8988T (cell line): Measurements from ENCODE around the gene PLIN4.
"Not testable (repeated sequence)": the region's sequence is repeated elsewhere in the genome, so short reads cannot be mapped to it uniquely, and the experiment has no call there.

Source experiments
- DNase-seq: peaks from one replicate; pipeline ENCODE4 v3.0.0; 2011

The PLIN4 gene

DNA sequence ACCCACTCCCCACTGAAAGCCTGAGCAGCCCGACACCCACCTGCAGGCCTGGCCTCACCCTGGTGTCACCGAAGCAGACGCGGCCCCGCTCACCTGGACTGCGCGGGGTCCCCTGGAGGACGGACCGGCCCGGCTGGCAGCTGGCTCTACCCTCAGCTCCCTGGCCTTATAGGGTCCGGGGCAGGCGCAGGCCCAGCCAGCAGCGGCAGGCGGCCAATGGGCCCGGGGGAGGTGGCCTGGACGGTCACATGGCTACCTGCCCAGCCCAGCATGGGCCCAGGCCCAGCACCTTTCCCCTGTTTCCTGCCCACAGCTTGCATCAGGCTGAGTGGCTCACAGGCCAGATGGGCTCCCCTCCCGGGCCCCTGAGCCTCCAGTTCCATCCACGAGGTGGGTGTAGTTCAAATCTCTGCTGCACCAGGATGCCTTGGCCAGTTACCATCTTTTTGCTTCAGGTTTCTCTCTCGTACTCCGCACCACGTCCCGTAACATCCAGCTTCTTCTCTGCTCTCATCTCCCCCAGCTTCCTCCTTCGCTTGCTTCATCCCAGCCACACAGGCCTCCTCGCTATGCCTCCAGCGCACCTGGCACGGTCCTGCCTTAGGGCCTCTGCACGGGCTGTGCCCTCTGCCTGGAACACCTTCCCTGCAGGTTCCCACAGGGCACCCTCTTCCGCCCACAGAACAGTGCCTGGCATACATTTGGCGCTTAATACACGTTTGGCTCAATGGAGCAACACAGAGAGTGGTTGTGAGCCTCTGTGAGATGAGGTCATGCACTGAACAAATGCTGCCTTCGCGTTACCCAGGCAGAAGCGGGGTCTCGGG, at the start of gene PLIN4:
Gene PLIN4 (minus strand): TSS at position 142 of the 827 bp plus-strand sequence. CDS start 214 bp downstream, outside the sequence.
- DNase-seq = no peak

- no peak for DNase-seq
Observed at GRCh38 chr19:4567584-4568071, 49.3 kb upstream of the PLIN4 start.

GRCh38 chr19:4566402-4567051, 48.2 kb upstream of the PLIN4 start:
- no peak for DNase-seq

DNA sequence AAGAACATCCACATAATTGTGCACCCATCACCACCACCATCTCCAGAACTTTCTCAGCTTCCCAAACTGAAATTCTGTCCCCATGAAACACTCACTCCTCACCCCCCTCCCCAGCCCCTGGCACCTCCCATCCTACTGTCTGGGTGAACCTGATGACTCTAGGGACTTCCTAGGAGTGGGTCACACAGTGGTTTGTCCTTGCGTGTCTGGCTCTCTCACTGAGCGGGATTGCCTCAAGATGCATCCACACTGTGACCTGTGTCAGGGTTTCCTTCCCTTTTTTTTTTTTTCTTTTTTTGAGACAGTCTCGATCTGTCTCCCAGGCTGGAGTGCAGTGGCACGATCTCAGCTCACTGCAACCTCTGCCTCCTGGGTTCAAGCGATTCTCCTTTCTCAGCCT, 45.3 kb upstream of the PLIN4 start:
- not testable (repeated sequence) for DNase-seq

GRCh38 chr19:4562085-4562484, 43.8 kb upstream of the PLIN4 start:
- DNase-seq = not testable (repeated sequence)

DNA sequence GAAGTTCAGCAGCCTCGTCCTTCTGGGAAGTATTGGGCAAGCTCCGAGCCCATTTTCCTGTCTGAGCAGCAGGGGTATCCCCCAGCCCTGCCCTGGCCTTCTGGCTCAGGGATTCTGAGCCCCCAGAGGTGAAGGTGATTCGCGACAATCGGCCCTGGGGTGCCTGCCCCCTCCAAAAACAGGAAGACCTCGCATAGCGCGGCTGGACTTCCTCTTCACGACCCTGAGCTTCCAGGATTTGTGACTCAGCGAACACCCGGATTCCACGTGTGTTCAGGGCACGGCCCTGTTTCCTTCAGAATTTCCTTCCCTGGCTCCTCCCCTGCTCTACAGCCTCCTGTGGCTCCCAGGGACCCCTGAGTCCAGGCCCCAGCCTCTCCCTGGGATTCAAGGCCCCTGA, 41.3 kb upstream of the PLIN4 start, which contains the start of gene SEMA6B:
Gene SEMA6B (minus strand): TSS at position 116 of the 400 bp plus-strand sequence. CDS start 1,227 bp downstream, outside the sequence.
- DNase-seq = no peak

DNA sequence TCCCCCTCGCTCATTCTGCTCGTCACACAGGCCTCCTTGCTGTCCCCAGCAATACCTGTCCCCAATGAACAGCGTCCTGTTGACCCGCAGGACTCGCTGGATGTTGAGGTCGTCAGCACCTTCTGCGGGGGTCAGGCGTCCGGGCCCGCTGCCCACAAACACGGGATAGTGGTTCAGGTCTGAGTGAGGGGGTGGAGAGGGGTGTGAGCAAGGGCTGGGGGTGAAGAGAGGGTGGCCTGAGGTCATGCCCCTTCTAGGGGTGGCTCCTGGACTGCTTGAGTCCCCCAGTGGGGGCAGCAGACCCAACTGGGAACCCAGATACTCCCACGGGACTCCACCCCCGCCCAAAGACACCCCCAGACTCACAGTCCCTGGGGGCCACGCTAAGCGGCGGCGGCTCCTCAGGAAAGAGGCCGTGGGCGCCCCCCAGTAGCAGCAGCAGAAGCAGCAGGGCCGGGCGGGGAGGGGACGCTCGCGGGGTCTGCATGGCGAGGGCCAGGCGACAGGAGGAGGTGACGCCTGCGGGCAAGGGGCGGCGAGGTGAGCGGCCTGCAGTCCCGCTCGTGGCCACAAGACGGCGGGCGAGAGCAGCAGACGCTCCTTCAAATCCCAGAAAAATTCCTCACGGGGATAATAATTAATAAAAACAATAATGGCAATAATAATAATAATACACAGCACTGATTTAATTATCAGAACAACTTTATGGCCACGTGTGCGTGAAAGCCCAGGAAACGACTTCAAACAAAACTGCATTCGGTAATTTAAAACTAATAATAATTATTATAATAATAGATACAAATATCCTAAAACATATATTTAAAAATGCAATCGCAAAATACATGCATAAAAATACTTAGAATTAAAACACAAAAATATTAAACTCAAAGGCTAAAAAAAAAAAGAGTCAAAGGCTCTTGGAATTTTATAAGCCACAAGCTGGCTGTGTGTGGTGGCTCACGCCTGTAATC, 40.0 kb upstream of the PLIN4 start:
- DNase-seq = no peak

DNA sequence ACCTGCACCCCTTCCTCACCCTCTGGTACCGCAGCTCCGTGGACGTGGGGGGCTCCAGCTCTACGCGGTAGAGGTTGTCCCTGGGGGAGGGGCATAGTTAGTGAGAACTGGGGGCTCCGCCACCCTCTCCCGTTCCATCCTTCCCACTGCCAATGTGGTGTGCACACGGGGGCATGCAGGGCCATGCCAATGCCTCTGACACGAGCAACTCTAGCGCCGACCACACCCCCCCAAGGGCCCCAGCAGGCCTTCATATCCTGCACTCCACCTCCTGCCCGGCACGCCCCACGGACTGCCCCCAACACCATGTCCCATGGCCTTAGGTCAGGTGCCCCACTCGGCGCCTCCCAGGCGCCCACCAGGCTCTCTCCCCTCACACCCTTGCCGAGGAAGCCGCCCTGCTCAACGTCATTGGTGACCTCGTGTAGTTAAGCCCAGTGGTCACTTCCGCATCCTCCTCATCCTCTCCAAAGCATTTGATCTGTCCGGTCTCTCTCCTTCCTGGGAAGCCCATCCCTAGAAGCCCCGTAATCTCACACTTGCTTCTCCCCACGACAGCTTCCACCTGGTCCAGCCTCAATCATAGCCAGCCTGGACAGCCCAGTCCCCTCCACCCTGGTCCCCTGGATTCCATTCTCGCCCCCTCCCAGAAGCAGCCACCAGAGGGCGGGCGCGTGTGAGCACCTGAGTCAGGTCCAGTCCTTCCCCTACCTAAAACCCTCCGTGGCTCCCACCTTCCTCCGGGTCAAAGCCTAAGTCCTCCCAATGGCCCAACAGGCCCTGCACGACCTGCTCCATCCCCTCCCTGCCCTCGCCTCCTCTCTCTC, 39.1 kb upstream of the PLIN4 start:
- no peak for DNase-seq

- DNase-seq = peak; percentile 65
Observed at GRCh38 chr19:4556597-4557127, 38.4 kb upstream of the PLIN4 start.

- peak; percentile 61 for DNase-seq
Observed at GRCh38 chr19:4555657-4556561, 37.6 kb upstream of the PLIN4 start.

- no peak for DNase-seq
Observed at GRCh38 chr19:4554717-4555116, 36.4 kb upstream of the PLIN4 start.

GRCh38 chr19:4553775-4554174, 35.5 kb upstream of the PLIN4 start:
- DNase-seq = no peak

GRCh38 chr19:4553092-4553695, 34.9 kb upstream of the PLIN4 start:
- no peak for DNase-seq

GRCh38 chr19:4552525-4552819, 34.2 kb upstream of the PLIN4 start:
- no peak for DNase-seq

- DNase-seq = no peak
Observed at GRCh38 chr19:4550479-4551050, 32.3 kb upstream of the PLIN4 start.

GRCh38 chr19:4550018-4550417, 31.7 kb upstream of the PLIN4 start:
- no peak for DNase-seq

- no peak for DNase-seq
Observed at GRCh38 chr19:4548238-4548584, 29.9 kb upstream of the PLIN4 start.

- no peak for DNase-seq
Observed at GRCh38 chr19:4547303-4548237, 29.3 kb upstream of the PLIN4 start.
